GM12891 (cell line): ENCODE measurements around the gene CTDSP2.
A peak's percentile ranks its signal among the peaks of the same experiment; 100 is the strongest.

Source experiments
- DNase-seq: peaks from one replicate; pipeline ENCODE4 v3.0.0; 2011; ENCODE audit warnings: low spot score; ENCODE audit not compliant: insufficient read length
- FAIRE-seq: peaks from 2 replicates; lab custom pipeline; 2011; peaks lifted over from hg19 to GRCh38; lab: Jason Lieb, UNC
- PAX5 ChIP-seq: IDR thresholded peaks from 2 replicates; pipeline ENCODE4 v1.6.1; 2011; ENCODE audit warnings: low read length, moderate library complexity, mild to moderate bottlenecking; ENCODE audit not compliant: insufficient read depth, severe bottlenecking
- POLR2A ChIP-seq: IDR thresholded peaks from 2 replicates; pipeline ENCODE4 v1.6.1; 2011; ENCODE audit warnings: low read depth, low read length, control low read depth
- POLR2AphosphoS5 ChIP-seq: IDR thresholded peaks from 2 replicates; pipeline ENCODE4 v1.6.1; 2011; ENCODE audit warnings: low read depth, low read length, control low read depth
- POU2F2 ChIP-seq: IDR thresholded peaks from 2 replicates; pipeline ENCODE4 v1.6.1; 2011; ENCODE audit warnings: low read depth, mild to moderate bottlenecking, control low read depth, low read length, moderate library complexity
- SPI1 ChIP-seq: IDR thresholded peaks from 2 replicates; pipeline ENCODE4 v1.6.1; 2011; ENCODE audit warnings: low read depth, low read length, control low read depth
- TAF1 ChIP-seq: IDR thresholded peaks from 2 replicates; pipeline ENCODE4 v1.6.1; 2011; ENCODE audit warnings: low read depth, low read length, control low read depth

CTDSP2 gene

DNA sequence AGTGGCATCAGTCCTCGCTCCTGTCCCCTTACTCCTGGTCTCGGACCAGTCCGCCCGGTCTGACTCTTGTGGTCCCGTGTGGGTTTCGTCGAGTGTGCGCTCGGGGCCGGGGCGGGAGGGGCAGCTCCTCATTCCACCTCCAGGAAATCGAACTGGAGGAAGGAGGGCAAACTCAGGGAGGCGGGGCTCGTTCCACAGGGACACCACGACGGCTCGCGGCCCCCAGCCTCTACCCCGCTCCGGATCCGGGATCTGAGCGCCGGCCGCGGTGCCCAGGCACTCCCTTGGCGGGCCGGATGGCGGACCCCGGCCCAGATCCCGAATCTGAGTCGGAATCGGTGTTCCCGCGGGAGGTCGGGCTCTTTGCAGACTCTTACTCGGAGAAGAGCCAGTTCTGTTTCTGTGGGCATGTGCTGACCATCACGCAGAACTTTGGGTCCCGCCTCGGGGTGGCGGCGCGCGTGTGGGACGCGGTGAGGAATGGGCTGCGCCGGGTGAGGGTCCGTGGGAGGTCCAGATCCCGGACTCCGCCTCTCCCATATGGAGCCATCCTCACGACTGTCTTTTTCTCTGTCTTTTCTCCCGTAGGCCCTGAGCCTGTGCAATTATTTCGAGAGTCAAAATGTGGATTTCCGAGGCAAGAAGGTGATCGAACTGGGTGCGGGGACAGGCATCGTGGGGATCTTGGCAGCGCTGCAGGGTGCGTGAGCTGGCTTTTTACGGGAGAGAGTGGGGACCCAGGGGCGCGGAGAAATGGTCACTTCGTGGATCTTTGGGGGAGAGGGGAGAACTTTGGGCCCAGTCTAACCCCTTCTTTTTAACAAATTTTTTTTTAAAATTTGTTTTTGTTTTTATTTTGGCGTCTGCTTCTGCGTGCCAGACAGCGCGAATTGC, 73.9 kb downstream of the CTDSP2 start, which contains the start of gene EEF1AKMT3:
Gene EEF1AKMT3, plus strand, starts transcription at position 186 of the 894 bp plus-strand sequence. Its CDS starts 111 bp downstream, at position 297.
- FAIRE-seq (no peak), DNase-seq (no peak)
- TF ChIP-seq TAF1 (no peak), POLR2A (no peak), PAX5 (no peak), POU2F2 (no peak), POLR2AphosphoS5 (no peak), SPI1 (no peak)

DNA sequence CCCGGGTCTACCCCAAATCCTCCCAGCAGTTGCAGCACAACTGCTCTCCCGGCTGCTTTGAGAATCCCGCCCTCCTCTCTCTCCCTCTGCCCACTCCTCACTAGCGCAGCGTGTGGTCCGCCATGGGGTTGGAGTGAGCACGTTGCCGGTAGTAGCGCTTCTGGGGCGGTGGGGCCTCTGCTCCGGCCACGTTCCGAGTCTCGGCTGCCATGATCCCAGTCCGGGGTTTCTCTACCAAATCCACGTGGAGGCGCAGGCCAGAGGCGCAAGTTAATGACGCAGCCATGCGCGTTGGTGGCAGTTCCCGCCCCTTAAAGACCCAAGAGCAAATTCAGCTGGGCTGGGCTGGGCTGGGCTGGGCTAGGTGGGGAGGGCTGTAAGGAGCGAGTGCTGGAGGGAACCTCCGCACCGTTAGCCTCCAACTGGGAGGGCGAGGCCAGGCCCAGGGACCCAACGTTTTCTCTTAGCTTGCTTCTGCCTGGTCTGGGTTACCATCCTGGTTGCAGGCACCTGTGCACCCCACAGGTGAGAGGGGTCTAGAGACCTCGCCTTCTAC, 74.6 kb downstream of the CTDSP2 start, which contains the start of gene METTL1:
Gene METTL1, minus strand, starts transcription at position 233 of the 556 bp plus-strand sequence. Its CDS starts 22 bp downstream, at position 211.
- FAIRE-seq (peak; percentile 94), DNase-seq (peak; percentile 92)
- TF ChIP-seq SPI1 (no peak), POLR2A (peak; percentile 88), POLR2AphosphoS5 (peak; percentile 91), PAX5 (peak; percentile 60), TAF1 (peak; percentile 91), POU2F2 (peak; percentile 65; the same call in 1 of the 2 replicates)

DNA sequence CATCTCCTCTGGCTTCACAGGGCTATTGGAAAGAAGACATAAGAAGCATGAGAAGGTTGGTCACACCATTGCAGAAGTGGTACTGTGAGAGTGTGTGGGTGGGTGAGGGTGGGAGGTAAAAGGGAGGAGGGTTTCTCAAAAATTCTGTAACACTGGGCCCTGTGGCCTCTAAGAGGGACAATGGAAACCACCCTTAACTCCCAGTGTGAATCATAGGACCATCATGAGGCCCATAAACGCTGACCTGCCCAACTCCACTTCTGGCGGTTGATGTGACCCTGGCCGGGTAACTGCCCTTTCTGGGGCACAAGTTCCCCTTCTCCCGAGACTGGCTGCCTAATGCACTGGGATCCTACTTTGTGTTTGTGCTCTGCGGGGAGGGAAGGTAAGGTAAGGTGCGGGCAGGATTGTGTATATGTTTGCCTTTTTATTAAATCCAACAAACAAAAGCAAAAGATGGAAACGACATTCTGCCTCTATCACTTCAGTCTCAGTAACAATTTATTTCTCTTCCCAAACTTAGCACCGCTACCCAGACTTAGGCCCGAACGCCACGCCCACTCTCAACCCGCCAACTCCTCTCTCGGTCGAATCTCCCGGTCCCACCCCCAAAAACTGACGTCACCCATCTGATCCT, 75.2 kb downstream of the CTDSP2 start:
- DNase-seq, result peak; percentile 82
- TF ChIP-seq POLR2A (no peak), POLR2AphosphoS5 (no peak), PAX5 (no peak), SPI1 (no peak), TAF1 (no peak), POU2F2 (no peak)
- FAIRE-seq, result no peak

DNA sequence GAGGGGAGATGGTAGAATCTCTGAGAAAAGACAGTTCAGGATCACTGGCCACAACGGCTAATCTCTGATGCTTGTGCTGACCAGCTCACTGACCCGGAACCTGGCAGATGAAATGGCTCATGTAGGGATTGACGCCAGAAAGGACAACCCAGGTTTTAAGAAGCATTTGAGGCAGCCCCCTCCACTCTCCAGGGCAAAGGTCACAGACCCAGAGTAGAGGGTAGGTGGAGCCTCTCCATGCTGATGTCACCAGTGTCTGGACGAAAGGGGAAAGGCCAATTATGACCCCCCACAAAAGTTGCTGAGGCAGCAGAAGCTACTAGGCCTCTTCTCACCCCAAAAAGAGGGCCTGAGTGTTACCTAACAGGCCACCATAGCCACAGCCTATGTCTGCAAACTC, 75.8 kb downstream of the CTDSP2 start:
- no peak for FAIRE-seq
- TF ChIP-seq POLR2A (no peak), TAF1 (no peak)
- DNase-seq, result no peak
